HG03432 (cell line): ENCODE data around the gene MLXIP.
"Not testable (repeated sequence)": the region's sequence is repeated elsewhere in the genome, so short reads cannot be mapped to it uniquely, and the experiment has no call there.

Experiments
- ATAC-seq: cut with Tn5 transposase; IDR thresholded peaks from one replicate; pipeline ENCODE4 v1.9.1; 2021; ENCODE audit warnings: mild to moderate bottlenecking, moderate library complexity; ENCODE audit not compliant: unreplicated experiment

The MLXIP gene

GRCh38 chr12:122094735-122095631 is 16.4 kb downstream of the MLXIP start:
- no peak for ATAC-seq

- ATAC-seq, result no peak
Measured at GRCh38 chr12:122096014-122096413, 17.5 kb downstream of the MLXIP start.

GRCh38 chr12:122096591-122097149 is 18.1 kb downstream of the MLXIP start:
- no peak for ATAC-seq

GRCh38 chr12:122097584-122097926 is 19.0 kb downstream of the MLXIP start:
- ATAC-seq, result no peak

GRCh38 chr12:122097927-122098756 is 19.6 kb downstream of the MLXIP start:
- ATAC-seq, result no peak

- ATAC-seq, result no peak
Measured at GRCh38 chr12:122099280-122099749, 20.8 kb downstream of the MLXIP start.

- ATAC-seq, result no peak
Measured at GRCh38 chr12:122099856-122100255, 21.3 kb downstream of the MLXIP start.

- ATAC-seq, result no peak
Measured at GRCh38 chr12:122100568-122100967, 22.0 kb downstream of the MLXIP start.

GRCh38 chr12:122102331-122102730 is 23.8 kb downstream of the MLXIP start:
- ATAC-seq, result no peak

GRCh38 chr12:122104844-122105243 is 26.3 kb downstream of the MLXIP start:
- ATAC-seq, result no peak

- not testable (repeated sequence) for ATAC-seq
Measured at GRCh38 chr12:122105496-122105895, 26.9 kb downstream of the MLXIP start.

GRCh38 chr12:122106843-122107242 is 28.3 kb downstream of the MLXIP start:
- no peak for ATAC-seq

- no peak for ATAC-seq
Measured at GRCh38 chr12:122107261-122107660, 28.7 kb downstream of the MLXIP start.

- ATAC-seq, result no peak
Measured at GRCh38 chr12:122111089-122111641, 32.6 kb downstream of the MLXIP start.

- ATAC-seq, result no peak
Measured at GRCh38 chr12:122116707-122117535, 38.4 kb downstream of the MLXIP start.

GRCh38 chr12:122117979-122118378 is 39.4 kb downstream of the MLXIP start:
- ATAC-seq, result no peak

GRCh38 chr12:122121341-122121740 is 42.8 kb downstream of the MLXIP start:
- not testable (repeated sequence) for ATAC-seq

GRCh38 chr12:122121745-122122144 is 43.2 kb downstream of the MLXIP start:
- ATAC-seq, result no peak

GRCh38 chr12:122123051-122123760 is 44.6 kb downstream of the MLXIP start:
- ATAC-seq, result no peak

- ATAC-seq, result no peak
Measured at GRCh38 chr12:122123761-122124145, 45.2 kb downstream of the MLXIP start.
